Stomach (tissue), 9 donors: ENCODE data around the gene VSTM2B. TPM values are rescaled to one million over a fixed set of nuclear protein-coding genes. Genes with fewer than 3 reads are reported as not detected.
"Not testable (repeated sequence)": the region's sequence is repeated elsewhere in the genome, so short reads cannot be mapped to it uniquely, and the experiment has no call there.

Experiments
- DNase-seq, 2 donors: peaks; one replicate each; pipeline versions ENCODE4 v3.0.0 to v3.0.0-alpha.2; 2013 to 2019
- H3K27ac ChIP-seq, 5 donors: fragments of 200-600 bp in 4 of 5; sonication (generic) in 4 of 5; one replicate each; pipeline ENCODE4 v1.5.1; 2013 to 2019; ENCODE audit warnings: mild to moderate bottlenecking in 1 of 5, moderate library complexity in 1 of 5
- H3K27me3 ChIP-seq, 3 donors: fragments of 200-600 bp; sonication (generic); one replicate each; pipeline ENCODE4 v1.5.1; 2017 to 2019; ENCODE audit warnings: mixed run types in 1 of 3
- H3K36me3 ChIP-seq, 4 donors: fragments of 200-600 bp; sonication (generic); 1 replicate in 3 of 4; 2 replicates in 1 of 4; pipeline ENCODE4 v1.5.1; 2016 to 2019
- H3K4me1 ChIP-seq, 4 donors: fragments of 200-600 bp; sonication (generic); one replicate each; pipeline ENCODE4 v1.5.1; 2016 to 2019
- H3K4me3 ChIP-seq, 4 donors: fragments of 200-600 bp; sonication (generic) in 3 of 4; one replicate each; pipeline ENCODE4 v1.5.1; 2016 to 2019; ENCODE audit warnings: mild to moderate bottlenecking in 1 of 4
- H3K9me3 ChIP-seq, 4 donors: fragments of 200-600 bp; sonication (generic); one replicate each; pipeline ENCODE4 v1.5.1; 2016 to 2019
- CTCF ChIP-seq, 7 experiments: fragments of 450-650 bp in 4 of 7; fragments of 200-600 bp in 3 of 7; sonication (generic) in 3 of 7; IDR thresholded peaks; one replicate each; pipeline ENCODE4 v1.5.1; 2016 to 2019; ENCODE audit warnings: antibody characterized with exemption in 7 of 7, control low read depth in 2 of 7, mild to moderate bottlenecking in 1 of 7
- EP300 ChIP-seq: sonication (generic); formaldehyde crosslinking; IDR thresholded peaks from one replicate; pipeline ENCODE4 v1.6.1; 2017; ENCODE audit warnings: antibody characterized with exemption
- POLR2A ChIP-seq, 4 donors: fragments of 450-650 bp; IDR thresholded peaks; one replicate each; pipeline ENCODE4 v1.6.1; 2016; ENCODE audit warnings: antibody characterized with exemption in 4 of 4, control low read depth in 2 of 4, mild to moderate bottlenecking in 1 of 4, moderate library complexity in 1 of 4
- POLR2AphosphoS5 ChIP-seq, 3 donors: sonication (generic); formaldehyde crosslinking; IDR thresholded peaks; one replicate each; pipeline ENCODE4 v1.6.1; 2016; ENCODE audit warnings: antibody characterized with exemption in 3 of 3
- WGBS, 5 donors: extraction: QIAGEN DNeasy Blood & Tissue Kit in 3 of 5; methylation state at CpG; one replicate each; pipeline versions ENCODE4 v1.1.5 to v1.1.7; 2013 to 2018; 5-methylcytosine and 5-hydroxymethylcytosine counted together
- intact Hi-C: fragments of 100-400 bp; cut with DNase I; formaldehyde crosslinking; loops from one replicate; pipeline ENCODE4 v1.15.1; 2023; ENCODE audit warnings: low total_unique reads
- polyA plus RNA-seq, 3 donors: library from polyadenylated mRNA; stranded (reverse); fragments of 200-250 nt; gene quantifications; one replicate each; pipeline ENCODE4 v1.2.3, GENCODE V29; 2013
- total RNA-seq, 5 donors: library from RNA; depleted of rRNA; stranded (reverse); fragments of >200 nt; gene quantifications; one replicate each; pipeline versions ENCODE4 v1.1.0 to v1.2.3, GENCODE V29; 2014 to 2016
- donor health status: healthy with polysubstance abuse.
- donor health status: Bipolar disorder and iron deficiency.
- donor health status: healthy.

The VSTM2B gene
- total and polyA plus RNA-seq, 8 donors: not detected

DNA sequence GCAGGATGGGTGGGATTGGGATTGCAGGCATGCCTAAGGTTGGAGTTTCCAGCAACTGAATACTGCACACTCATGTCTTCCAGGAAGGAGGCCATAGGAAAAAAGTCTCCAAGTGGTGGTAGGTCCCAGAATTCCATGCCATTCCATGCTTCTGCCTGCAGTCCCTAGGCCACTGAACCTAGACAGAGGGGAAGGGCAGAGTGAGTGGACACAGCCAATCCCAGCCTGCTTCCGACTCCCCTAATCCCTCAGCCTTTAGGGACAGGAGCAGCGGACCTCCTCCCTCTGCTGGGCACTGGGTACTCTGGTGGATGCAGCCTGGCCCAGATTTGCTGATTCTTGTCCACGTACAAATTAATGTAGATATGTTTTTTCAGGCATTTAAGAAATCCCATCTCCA lies 17.0 kb downstream of the VSTM2B start:
- H3K27me3 ChIP-seq: peaks cover 0 to 38% (median 6%) of the 10 kb centered on the region in 3 donors
- WGBS, 5 donors: 54 to 76% (median 69%) methylated on average over 3 of the region's 3 CpGs
- no peaks in the 10 kb centered on the region for H3K36me3 ChIP-seq
- no peak overlapping the region for H3K4me3 ChIP-seq
- TF ChIP-seq POLR2A (IDR thresholded peaks at IDR 0.05) (no peak), EP300 (no peak), CTCF (IDR thresholded peaks at IDR 0.05) (no peak), POLR2AphosphoS5 (IDR thresholded peaks at IDR 0.05) (no peak)
- peaks cover 0 to 5% (median 0%) of the 10 kb centered on the region in 4 donors for H3K9me3 ChIP-seq
- H3K27ac ChIP-seq: no peak overlapping the region
- no peak for DNase-seq
- H3K4me1 ChIP-seq: no peaks in the 10 kb centered on the region
- intact Hi-C loops: no loop called here

GRCh38 chr19:29543381-29543780 lies 17.6 kb downstream of the VSTM2B start:
- intact Hi-C loops: no loop called here
- no peaks in the 10 kb centered on the region for H3K36me3 ChIP-seq
- H3K9me3 ChIP-seq: peaks cover 0 to 5% (median 0%) of the 10 kb centered on the region in 4 donors
- H3K4me3 ChIP-seq: no peak overlapping the region
- no peaks in the 10 kb centered on the region for H3K4me1 ChIP-seq
- WGBS, 5 donors: 53 to 69% (median 66%) methylated on average over 2 of the region's 2 CpGs
- no peak for DNase-seq
- TF ChIP-seq POLR2AphosphoS5 (IDR thresholded peaks at IDR 0.05): no peak
- TF ChIP-seq POLR2A (IDR thresholded peaks at IDR 0.05): no peak
- TF ChIP-seq CTCF (IDR thresholded peaks at IDR 0.05): no peak
- no peak for TF ChIP-seq EP300
- H3K27ac ChIP-seq: no peak overlapping the region
- H3K27me3 ChIP-seq: peaks cover 0 to 36% (median 6%) of the 10 kb centered on the region in 3 donors

DNA sequence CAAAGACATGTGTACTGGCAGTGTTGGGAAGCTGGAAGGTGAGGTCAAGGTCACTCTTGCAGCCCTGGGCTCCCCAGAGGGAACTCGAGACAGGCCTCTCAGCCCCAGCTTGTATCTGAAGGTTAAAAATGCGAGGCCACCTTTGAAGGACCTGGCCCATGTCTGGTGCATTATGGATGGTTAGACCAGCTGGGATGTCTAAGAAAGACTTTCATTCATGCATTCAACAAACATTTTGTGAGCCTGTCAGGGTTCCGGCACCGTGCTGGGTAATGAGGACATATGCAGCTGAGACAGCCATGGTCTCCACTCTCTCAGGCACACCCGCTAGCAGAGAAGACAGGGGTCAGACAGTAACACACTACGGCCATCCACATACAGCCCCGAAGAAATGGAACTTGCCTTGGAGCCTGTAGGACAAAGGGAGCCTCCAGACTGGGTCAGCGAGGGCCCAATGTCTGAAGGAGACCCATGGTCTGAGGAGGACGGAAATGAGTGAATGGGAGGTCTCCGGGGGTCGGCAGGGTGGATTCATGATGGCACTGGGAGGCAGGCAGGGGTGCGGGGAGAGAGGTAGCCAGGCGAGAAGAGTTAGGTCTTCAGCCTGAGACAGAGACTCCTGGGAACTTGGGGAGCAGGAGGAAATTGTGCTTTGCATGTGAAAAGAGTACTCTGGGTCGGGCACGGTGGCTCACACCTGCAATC lies 19.0 kb downstream of the VSTM2B start:
- no peak overlapping the region for H3K4me3 ChIP-seq
- 82 to 88% (median 82%) methylated on average over 15 of the region's 15 CpGs for WGBS, 5 donors

GRCh38 chr19:29545447-29545846 lies 19.7 kb downstream of the VSTM2B start:
- peaks cover 0 to 34% (median 0%) of the 10 kb centered on the region in 3 donors for H3K27me3 ChIP-seq
- H3K4me3 ChIP-seq, intact Hi-C loops, H3K27ac ChIP-seq, H3K36me3 ChIP-seq, H3K4me1 ChIP-seq, DNase-seq, H3K9me3 ChIP-seq: not testable (repeated sequence)
- 84 to 94% (median 91%) methylated on average over 4 of the region's 4 CpGs for WGBS, 5 donors

More for the DNA sequence above, 19.0 kb downstream of the VSTM2B start:
- H3K27ac ChIP-seq: no peak overlapping the region
- DNase-seq: no peak
- no peaks in the 10 kb centered on the region for H3K4me1 ChIP-seq
- H3K9me3 ChIP-seq: peaks cover 0 to 5% (median 0%) of the 10 kb centered on the region in 4 donors
- no peaks in the 10 kb centered on the region for H3K36me3 ChIP-seq
- peaks cover 0 to 34% (median 1%) of the 10 kb centered on the region in 3 donors for H3K27me3 ChIP-seq
- TF ChIP-seq POLR2AphosphoS5 (IDR thresholded peaks at IDR 0.05) (no peak), CTCF (IDR thresholded peaks at IDR 0.05) (no peak), POLR2A (IDR thresholded peaks at IDR 0.05) (no peak), EP300 (no peak)
- intact Hi-C loops: no loop called here
